Parathyroid adenoma (tissue), 2 donors: ENCODE measurements around the gene ACP7.
A peak's percentile ranks its signal among the peaks of the same experiment; 100 is the strongest.

Experiments used
- H2AFZ ChIP-seq: fragments of 300-600 bp; sonication (generic); one replicate; pipeline ENCODE4 v1.7.0; 2017; ENCODE audit warnings: antibody characterized with exemption, mild to moderate bottlenecking
- H3K27ac ChIP-seq: fragments of 300-600 bp; sonication (generic); one replicate; pipeline ENCODE4 v1.7.0; 2017
- H3K27me3 ChIP-seq: fragments of 300-600 bp; sonication (generic); one replicate; pipeline ENCODE4 v1.7.0; 2017; ENCODE audit warnings: low read length; ENCODE audit not compliant: control insufficient read depth, insufficient read depth
- H3K36me3 ChIP-seq: fragments of 300-600 bp; sonication (generic); one replicate; pipeline ENCODE4 v1.7.0; 2017; ENCODE audit warnings: low read length; ENCODE audit not compliant: control insufficient read depth, insufficient read depth
- H3K4me1 ChIP-seq: fragments of 300-600 bp; sonication (generic); one replicate; pipeline ENCODE4 v1.7.0; 2017; ENCODE audit warnings: control low read depth
- H3K4me2 ChIP-seq: fragments of 300-600 bp; sonication (generic); one replicate; pipeline ENCODE4 v1.7.0; 2017; ENCODE audit warnings: low read length
- H3K4me3 ChIP-seq: fragments of 300-600 bp; sonication (generic); one replicate; pipeline ENCODE4 v1.7.0; 2017; ENCODE audit warnings: low read depth, low read length
- H3K79me2 ChIP-seq: fragments of 300-600 bp; sonication (generic); one replicate; pipeline ENCODE4 v1.7.0; 2017; ENCODE audit warnings: control low read depth
- H3K9ac ChIP-seq: fragments of 300-600 bp; sonication (generic); one replicate; pipeline ENCODE4 v1.7.0; 2017; ENCODE audit warnings: mild to moderate bottlenecking
- H3K9me3 ChIP-seq: fragments of 300-600 bp; sonication (generic); one replicate; pipeline ENCODE4 v1.7.0; 2017; ENCODE audit warnings: low read length; ENCODE audit not compliant: control insufficient read depth
- CTCF ChIP-seq: fragments of 300-600 bp; sonication (generic); IDR thresholded peaks from one replicate; pipeline ENCODE4 v1.7.0; 2017; ENCODE audit warnings: antibody characterized with exemption, mild to moderate bottlenecking
- donor health status: primary hyperparathyroidism.

Gene ACP7

DNA sequence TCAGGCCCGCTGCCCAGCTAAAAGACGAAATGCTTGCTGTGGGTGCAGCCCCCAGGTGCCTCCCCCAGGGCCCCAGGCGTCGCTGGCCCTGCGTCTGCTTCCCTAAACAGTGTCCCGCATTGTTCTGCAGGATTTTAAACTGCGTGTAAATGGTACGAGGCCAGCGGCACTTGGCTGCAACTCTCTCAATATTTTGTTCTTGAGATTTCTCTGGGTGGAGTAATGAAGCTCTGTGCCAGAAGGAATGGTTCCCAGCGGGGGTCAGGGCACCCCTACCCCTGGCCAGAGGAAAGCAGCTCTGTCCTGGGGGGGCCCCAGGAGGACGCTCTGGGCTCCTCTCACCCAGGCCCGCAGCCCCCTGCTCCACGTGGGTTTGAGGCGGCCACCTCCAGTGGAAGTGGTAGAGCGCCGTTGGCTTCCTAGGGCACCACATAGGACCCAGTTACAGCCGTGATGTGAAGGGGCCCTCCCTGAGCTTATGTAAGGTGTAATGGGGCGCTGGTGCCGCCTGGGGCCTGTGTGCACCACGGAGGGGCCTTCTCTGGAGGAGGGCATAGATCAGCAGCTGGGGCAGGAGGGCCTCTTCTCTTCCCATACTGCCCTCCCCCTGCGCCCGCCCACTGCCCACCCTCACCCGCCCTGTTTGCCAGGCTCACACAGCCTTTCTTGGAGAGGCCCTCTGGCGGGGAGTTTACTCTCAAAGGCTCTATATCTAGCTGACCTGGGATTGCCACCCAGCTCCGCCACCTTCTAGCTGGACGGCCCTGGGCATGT lies 61.2 kb downstream of the ACP7 start:
- Histone ChIP-seq H3K79me2 (peaks cover 43% of the 10 kb centered on the region), H2AFZ (peak overlapping the region; percentile 65), H3K27ac (peak overlapping the region; percentile 95), H3K9me3 (no peaks in the 10 kb centered on the region), H3K36me3 (no peaks in the 10 kb centered on the region), H3K27me3 (no peaks in the 10 kb centered on the region), H3K4me3 (no peak overlapping the region), H3K9ac (no peak overlapping the region), H3K4me1 (peaks cover 34% of the 10 kb centered on the region), H3K4me2 (no peak overlapping the region)
- TF ChIP-seq CTCF = peak; percentile 28

GRCh38 chr19:39146091-39146490 lies 61.9 kb downstream of the ACP7 start:
- Histone ChIP-seq H3K4me1 (peaks cover 38% of the 10 kb centered on the region), H3K27ac (peak overlapping the region; percentile 95), H3K36me3 (no peaks in the 10 kb centered on the region), H3K9me3 (no peaks in the 10 kb centered on the region), H2AFZ (no peak overlapping the region), H3K27me3 (no peaks in the 10 kb centered on the region), H3K4me3 (no peak overlapping the region), H3K79me2 (peaks cover 43% of the 10 kb centered on the region), H3K9ac (no peak overlapping the region), H3K4me2 (no peak overlapping the region)
- TF ChIP-seq CTCF = no peak

GRCh38 chr19:39146686-39147450 lies 62.7 kb downstream of the ACP7 start:
- Histone ChIP-seq H3K27me3 (no peaks in the 10 kb centered on the region), H3K36me3 (no peaks in the 10 kb centered on the region), H3K9me3 (no peaks in the 10 kb centered on the region), H3K79me2 (peaks cover 43% of the 10 kb centered on the region), H3K9ac (no peak overlapping the region), H2AFZ (no peak overlapping the region), H3K4me2 (no peak overlapping the region), H3K4me1 (peaks cover 42% of the 10 kb centered on the region), H3K4me3 (no peak overlapping the region), H3K27ac (peak overlapping the region; percentile 95)
- no peak for TF ChIP-seq CTCF

DNA sequence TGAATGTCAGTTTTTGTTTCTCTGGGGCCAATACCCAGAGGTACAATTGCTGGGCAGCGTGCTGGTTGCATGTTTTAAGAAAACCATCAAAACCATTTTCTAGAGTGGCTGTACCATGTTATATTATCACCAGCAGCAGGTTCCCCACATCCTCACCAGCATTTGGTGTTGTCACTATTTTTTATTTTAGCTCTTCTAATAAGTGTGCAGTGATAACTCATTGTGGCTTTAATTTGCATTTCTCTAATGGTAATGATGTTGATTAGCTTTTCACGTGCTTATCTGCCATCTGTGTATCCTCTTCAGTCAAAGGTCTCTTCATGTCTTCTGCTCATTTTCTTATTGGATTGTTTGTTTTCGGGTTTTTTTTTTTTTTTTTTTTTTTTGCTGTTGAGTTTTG lies 63.3 kb downstream of the ACP7 start:
- H3K4me3 ChIP-seq = no peak overlapping the region
- H3K36me3 ChIP-seq = no peaks in the 10 kb centered on the region
- H3K9ac ChIP-seq = no peak overlapping the region
- H3K9me3 ChIP-seq = no peaks in the 10 kb centered on the region
- peaks cover 45% of the 10 kb centered on the region for H3K79me2 ChIP-seq
- no peak for TF ChIP-seq CTCF
- H3K4me2 ChIP-seq = no peak overlapping the region
- H2AFZ ChIP-seq = no peak overlapping the region
- no peaks in the 10 kb centered on the region for H3K27me3 ChIP-seq
- no peak overlapping the region for H3K27ac ChIP-seq
- H3K4me1 ChIP-seq = peaks cover 40% of the 10 kb centered on the region
